Measurements from ENCODE around the gene DCUN1D4. TPM values are rescaled to one million over a fixed set of nuclear protein-coding genes. Genes with fewer than 3 reads are reported as not detected.
"Not testable (repeated sequence)": the region's sequence is repeated elsewhere in the genome, so short reads cannot be mapped to it uniquely, and the experiment has no call there.

DCUN1D4 gene
- total RNA-seq, 1 experiment from 2014 or later = 26.0 TPM

DNA sequence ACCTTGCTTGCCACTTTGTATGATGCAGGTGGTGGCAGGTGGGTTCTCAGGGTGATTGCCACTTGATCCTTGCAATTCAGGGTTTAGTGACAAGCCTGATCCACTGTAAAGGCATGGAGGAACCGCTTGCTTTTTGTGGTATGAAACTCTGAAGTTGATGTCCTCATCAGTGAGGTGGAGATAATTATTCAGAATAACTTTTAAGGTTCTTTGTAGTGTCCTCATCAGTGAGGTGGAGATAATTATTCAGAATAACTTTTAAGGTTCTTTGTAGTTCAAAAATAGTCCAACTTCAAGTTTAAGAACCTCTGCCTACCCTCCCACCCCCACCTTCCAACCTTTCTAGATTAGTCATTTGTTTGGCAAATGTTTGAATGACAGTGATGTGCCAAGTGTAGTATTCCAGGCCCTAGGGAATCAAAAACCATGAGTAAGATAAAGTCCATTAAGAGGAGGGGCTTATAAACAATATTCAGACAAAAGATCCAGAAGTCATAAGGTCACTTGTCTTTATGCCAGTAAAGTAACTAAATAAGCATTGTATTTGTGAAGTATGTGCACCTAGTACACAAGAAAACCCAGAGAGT is 51.2 kb downstream of the DCUN1D4 start:
- peak; percentile 59 for DNase-seq (ENCODE audit: low read depth)

DNA sequence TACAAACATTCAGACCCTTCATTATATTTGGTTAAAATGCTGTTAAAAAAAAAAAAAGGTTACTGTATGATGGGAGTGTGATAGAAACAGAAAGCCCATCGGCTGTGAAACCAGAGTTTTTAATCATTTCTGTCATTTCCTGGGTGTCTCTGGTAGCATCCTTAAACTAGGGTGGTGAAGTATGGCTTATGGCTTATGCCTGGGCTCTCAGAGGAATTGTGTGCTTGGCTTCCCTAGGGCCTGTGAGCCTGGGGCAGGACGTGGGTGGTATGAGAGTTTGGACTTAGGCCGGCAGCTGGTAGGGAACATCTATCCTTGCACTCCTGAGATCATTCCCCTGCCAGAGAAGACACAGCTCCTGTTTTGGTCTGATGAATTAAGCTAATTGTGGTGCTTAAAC is 52.2 kb downstream of the DCUN1D4 start:
- DNase-seq (ENCODE audit: low read depth) = no peak

DNA sequence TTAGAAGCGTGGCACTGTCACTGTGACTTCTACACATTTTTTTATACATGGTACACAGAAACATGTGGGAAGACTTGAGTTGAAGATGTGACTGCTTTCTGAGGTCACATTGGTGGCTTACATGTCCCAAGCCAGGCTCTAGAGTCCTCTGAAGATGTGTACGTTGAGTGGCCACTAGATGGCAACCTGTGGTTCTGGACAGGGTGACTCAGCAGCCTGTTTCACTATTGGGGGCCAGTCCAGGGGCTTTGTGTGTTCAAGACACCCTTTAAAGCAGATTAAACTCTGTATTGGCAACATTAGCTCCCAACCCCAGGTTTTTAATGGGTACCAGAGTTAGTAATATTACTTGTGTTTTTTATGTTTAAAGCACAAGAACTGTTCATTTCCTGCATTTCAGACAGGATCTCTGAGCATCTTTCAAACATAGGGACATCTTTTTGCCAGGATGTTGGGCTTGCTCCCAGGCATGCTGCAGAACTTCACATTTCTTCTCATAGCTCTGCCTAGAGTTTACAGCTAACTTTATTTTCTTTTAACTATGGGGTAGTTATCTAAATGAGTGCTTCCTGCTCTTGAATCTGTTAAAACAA is 53.0 kb downstream of the DCUN1D4 start:
- DNase-seq (ENCODE audit: low read depth) = peak; percentile 56

DNA sequence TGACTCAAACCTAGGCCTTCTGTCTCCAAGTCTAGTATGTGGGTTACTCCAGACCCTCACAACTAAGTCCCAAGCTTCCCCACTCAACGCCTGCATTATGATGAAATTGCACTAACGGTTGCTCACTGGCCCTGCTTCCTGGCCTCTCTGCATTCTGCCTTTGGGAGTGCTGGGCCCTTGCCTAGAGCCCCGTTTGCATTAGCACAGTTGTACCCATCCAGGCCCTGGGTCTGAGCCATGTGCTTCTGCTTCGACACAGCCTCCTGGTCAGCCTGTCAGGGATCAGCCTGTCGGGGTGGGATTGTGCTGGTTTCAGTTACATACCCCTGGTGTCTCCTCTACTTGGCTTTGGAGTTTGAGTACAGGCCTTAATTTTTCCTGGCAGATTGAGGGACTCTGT is 58.4 kb downstream of the DCUN1D4 start:
- no peak for DNase-seq (ENCODE audit: low read depth)

DNA sequence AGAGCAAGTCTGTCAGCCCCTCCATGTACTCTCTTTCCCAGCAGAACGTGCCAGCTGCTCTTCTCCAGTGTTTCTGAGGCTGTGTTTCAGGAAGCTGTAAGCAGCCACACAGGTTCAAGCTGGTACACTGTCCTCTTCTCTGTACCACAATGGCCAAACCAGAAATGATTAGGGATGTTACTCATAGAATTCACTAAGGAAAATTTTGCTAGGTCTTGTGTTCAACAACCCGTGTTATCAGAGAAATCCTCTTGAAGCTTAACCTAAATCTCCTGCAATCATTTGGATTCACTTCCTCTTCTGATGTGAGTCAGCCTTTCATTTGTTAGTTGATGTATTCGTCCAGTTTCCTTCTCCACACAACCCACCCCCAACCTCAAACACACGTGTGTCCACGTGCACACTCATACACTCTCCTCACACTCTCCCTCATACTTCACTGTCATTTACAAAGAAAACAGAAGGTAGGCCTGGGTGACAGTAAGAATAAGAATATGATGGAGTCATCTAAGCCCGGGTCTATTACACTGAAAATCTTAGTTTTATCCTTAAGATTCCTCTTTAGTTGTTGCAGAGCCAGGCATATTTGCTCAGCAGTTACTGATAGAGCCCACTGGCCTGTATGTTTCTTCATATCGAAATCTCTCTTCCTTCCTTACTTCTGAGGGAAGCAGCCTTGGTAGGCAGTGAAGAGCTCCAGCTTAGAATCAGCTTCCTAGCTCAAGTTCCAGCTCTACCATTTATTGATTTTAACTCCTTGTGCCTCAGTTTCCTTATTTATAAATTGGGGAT is 63.4 kb downstream of the DCUN1D4 start:
- no peak for DNase-seq (ENCODE audit: low read depth)

DNA sequence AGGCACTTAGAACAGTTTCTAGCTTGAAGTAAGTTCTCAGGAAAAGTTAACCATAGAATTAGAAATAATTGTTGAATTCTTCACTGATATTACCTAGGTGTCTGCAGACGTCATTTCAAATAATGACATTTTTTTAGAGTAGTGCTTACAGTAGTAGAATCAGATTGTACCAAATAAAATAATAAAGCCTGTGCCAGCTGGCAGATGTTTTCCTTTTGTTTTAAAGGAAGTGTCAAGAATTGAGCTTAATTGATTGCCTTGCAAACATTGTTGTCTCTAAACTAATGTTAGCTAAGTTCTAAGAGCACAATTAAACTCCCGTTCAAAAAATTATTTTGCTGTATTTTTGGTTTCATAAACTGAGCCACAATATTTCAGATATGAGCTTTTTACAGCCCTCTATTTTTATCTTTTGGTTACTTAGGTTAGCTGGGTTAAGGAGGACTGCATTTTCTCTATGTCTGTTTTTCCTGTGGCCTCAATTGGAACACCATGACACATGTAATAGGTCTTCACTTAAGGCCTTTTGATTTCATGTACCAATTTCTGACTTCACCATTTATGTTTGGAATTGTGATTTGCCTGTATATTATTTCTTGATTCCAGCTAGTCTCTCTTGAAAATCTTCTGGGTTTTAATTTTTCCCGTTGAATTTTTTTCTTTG is 64.2 kb downstream of the DCUN1D4 start:
- no peak for DNase-seq (ENCODE audit: low read depth)

DNA sequence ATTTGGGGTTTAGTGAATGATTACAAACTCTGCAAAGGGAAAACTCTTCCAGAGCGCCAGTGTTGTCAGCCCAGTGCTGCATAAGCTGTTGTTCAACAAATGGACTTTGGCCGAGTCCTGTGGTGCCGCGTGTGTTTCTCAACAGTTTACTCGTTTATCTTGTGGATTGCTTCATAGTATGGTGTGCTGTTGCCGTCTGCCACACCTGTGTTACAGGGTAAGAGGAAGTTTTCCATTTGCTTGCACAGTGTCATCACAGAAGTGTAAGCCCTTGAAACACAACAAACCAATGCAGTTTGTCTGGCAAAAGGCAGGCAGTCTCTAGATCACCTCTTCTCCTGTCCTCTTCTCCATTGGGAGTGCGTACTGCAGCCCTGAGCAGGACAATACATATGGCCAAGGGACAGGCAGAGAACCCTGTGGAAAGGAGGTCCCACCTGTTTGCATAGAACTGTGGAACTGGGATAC is 66.3 kb downstream of the DCUN1D4 start:
- no peak for DNase-seq (ENCODE audit: low read depth)

DNA sequence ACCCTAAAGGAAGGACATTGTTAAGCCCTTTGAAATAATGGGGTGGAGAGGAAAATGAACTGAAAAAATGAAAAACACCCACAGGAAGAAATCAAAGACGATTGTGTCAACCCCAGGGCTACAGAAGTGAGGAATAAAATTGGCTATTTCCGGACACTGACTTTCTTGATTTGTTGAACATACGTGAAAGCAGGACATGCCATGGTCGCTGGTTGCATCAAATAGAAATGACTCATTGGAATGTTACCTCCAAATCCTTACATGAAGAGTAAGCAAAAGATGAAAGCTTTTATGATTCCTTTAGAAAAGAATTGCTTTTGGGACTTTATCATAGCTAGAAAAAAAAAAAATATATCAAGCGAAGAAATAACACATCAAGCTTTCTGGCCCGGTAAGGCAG is 75.3 kb downstream of the DCUN1D4 start:
- DNase-seq (ENCODE audit: low read depth) = no peak

DNA sequence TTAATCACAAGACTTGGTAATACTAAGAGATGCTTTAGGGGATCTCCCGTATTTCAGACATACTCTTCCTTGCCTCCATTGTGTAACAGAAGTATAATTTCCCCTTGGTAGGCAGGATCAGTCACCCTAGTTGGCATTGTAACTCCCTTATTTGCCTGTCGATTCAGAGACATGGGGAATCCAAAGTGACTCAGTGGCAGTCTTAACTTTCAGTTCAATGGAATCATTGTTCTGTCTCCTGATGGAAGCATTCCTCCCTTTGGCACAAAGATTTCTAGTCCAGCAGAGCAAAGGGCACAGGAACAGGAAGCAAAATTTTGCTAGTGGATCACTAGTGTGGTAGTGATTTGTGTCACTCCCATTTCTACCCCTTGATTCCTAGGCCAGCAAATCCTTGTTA is 80.4 kb downstream of the DCUN1D4 start:
- no peak for DNase-seq (ENCODE audit: low read depth)

DNA sequence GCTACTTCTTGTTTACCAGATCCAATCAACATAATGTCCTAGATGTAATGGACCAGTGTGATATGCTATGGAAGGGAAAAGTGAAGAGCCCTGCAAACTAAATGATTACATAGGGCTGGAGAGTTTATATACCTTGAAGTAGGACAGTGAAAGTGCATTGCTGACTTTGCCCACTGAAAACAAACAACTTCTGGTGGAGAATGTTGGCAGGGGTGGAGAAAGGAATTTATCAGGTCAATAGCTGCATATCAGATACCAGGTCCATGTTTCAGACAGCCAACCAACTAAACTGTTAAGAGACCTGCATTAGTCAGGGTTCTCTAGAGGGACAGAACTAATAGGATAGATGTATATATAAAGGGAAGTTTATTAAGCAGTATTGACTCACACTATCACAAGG is 82.4 kb downstream of the DCUN1D4 start:
- no peak for DNase-seq (ENCODE audit: low read depth)

DNA sequence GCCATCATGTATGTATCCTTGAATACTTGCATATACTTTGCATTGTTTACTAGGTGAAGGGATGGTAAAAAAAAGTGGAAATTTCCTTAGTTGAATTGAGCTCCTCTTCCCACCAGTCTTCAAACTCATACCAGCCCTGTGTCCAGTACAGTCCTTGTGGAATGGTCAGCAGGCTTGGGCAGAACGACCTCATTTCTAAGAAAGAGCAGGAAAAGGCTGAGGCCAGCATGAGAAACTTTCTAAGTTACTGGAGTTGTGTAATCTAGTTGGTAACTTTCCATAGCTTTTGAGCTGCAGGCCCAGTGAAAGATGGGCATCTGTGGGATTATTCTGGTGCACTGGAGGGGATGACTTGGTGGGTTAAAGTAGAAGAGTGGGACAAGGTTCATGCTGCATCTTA is 87.6 kb downstream of the DCUN1D4 start:
- DNase-seq (ENCODE audit: low read depth) = no peak

DNA sequence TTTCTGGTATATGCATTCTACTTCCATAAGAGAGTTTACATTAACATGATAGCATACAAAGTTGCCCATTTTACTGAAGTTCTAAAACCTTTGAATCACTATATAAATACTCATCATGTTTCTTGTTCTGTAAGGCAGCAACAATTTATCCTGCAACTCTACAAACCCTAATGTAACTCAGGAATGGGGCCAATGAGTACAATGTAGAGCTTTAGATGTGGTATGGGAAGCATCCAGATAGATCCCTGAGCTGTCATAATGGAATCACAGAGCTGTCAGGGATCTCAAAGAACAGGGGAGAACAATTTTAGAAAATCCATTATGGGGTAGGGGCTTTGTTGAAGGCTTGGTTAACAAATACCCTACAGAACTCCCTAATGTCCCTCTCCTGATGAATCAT is 88.5 kb downstream of the DCUN1D4 start:
- DNase-seq (ENCODE audit: low read depth) = no peak

DNA sequence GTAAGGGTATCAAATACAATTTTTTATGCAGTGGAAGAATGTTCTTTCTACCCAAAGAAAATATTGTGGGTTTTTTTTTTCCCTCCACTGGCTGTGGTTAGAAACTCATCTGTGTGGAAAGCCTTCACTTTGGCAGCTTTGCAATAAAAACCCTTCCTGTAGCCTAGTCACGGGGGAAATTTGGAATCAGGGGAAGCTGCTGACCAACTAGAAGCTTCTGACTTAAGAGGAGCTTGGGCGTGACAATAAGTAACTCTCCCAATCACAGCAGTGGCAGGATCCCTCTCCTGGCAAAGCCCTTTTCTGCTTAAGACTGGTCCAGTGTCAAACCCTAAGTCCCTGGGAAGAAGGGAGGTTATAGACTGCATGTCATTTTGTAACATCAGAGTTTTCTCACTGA is 89.3 kb downstream of the DCUN1D4 start:
- DNase-seq (ENCODE audit: low read depth) = peak; percentile 68

DNA sequence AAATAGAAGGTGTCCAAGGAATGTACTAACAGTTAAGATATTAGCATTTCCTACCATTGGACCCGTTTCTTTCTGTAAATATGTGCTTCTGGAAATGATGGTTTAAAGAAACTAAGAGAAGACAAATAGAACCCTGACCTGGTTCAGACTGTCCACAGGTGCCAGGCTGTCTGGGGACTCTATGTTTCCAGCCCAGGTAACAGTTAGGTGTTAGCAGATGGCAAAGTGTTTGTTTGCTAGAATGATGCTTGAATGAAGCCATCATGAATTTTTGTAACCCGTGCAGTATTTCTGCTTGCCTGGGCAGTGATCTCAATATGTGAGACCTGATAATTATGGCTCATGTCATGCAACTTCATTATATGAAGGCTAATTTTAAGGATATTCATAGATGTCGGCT is 89.7 kb downstream of the DCUN1D4 start:
- no peak for DNase-seq (ENCODE audit: low read depth)

DNA sequence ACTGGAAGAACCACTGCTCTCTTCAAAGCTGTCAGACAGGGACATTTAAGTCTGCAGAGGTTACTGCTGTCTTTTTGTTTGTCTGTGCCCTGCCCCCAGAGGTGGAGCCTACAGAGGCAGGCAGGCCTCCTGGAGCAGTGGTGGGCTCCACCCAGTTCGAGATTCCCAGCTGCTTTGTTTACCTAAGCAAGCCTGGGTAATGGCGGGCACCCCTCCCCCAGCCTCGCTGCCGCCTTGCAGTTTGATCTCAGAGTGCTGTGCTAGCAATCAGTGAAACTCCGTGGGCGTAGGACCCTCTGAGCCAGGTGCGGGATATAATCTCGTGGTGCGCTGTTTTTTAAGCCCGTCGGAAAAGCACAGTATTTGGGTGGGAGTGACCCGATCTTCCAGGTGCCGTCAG is 97.5 kb downstream of the DCUN1D4 start:
- not testable (repeated sequence) for DNase-seq (ENCODE audit: low read depth)

DNA sequence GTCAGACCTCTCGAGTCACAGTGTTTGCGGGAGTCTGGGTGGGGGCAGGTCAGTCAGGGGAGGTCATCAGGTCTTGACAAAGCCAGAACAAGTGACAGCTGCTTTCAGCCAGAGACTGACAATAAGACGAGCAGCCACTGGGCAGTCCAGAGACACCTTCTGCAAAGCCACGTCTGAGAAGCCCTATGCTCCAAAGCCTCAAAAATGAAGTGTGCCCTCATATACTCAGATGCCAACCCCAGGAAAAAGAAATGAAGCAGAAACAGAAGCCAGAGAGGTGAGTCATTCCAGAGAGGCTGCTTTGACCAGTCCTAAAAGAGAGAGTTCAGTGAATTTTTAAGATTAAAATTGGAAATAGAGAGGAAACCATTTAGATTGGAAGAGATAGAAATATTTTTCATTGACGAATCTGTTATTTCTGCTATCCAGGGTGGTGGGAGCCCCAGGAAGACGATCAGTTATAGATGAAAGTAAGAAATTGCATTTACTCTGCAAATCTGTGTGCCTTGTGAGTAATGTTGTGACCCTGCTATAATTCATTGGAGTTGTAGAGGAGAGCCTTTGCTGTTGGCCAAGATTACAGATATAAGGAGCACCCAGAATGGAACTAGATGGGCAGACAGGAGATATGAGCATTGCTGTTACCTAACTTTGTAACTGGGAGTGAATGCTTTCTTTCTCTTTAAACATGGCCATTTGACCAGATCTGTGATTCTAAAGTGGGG is 99.3 kb downstream of the DCUN1D4 start:
- peak; percentile 72 for DNase-seq (ENCODE audit: low read depth)

DNA sequence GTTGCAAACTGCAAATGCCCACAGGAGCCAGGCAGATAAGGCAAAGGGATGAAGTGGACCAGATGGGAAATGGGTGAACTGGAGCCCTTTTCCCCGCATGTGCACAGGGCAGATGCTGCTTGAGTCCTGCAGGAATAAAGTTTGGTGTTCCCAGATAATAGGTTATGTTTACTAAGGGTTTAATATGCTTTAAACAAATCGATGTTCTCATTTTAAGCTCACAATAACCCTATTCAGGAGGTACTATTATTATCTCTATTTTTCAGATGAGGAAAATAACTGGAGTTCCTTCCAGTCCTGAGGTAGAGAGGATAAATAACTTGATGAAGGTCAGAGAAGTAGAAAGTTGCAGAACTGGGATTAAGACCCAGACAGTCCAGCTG is 99.9 kb downstream of the DCUN1D4 start:
- DNase-seq (ENCODE audit: low read depth) = no peak

DNA sequence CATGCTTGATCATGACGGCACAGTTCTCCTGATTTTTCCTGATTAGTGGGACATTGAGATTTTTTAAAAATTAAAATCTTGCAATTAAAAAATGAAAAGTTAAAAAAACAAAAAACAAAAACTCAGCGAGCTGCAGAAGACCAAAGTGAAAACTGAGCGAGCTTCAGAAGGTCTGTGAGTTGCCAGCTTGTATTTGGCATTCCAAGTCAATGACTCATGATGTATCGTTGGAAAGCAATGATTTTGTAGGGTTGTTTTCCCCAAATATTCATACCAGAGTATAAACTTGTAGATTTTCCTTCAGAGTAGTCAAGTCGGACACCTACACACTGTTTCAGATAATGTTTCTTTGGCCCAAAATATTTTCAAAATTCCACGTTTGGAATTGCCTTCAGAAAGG is 100.3 kb downstream of the DCUN1D4 start:
- DNase-seq (ENCODE audit: low read depth) = peak; percentile 72

DNA sequence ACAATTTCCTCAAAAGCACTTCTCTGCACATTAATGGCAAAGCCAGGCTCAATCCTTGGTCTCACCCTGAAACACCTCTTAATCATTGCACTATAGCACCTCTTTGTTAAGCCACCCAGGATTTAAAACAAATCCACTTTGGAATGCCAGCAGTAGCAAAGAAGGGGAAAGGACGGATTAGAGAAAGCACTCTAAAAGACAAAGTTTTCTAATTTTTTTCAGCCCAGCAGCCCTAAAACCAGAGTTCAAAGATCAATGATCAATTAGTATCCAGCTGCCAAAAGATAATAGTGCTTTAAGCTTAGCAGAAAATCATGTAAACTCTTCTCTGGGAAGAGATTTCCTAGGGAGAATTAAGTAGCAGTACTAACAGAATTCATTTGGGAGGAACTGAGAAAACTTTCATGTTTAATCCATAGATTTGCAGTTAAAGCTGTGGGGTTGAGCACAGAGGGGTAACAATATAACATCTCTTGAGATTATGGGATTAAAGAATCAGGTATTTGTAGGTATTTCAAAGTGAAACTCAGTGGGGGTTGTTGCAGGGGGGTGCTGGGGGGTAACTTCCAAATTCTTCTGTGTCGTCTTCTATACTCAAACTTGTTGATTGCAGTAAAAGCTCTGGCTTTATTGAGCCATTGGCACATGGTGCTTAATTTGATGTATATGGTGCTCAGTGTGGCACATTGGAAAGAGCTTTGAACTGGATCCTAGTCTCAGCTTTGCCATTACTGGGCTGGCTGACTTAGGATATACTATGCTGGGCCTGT is 115.4 kb downstream of the DCUN1D4 start:
- DNase-seq (ENCODE audit: low read depth) = no peak

DNA sequence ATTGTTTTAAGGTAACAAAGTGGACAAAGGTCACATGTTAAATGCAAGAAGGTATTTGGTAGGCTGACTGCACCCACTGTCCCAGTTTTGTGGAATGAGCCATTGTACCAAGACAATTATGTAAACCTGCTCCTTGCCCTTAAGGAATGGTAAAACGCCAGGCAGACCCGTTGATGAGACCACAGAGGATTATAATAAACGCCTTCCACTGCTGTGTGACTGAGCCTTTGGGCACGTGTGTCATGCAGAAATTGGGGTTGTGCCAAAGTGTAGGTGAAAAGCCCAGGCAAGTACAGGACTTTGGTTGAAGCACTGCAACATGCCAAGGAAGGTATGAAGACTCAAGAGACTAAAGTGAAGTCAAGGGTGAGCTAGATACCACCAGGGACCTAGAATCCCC is 117.5 kb downstream of the DCUN1D4 start:
- DNase-seq (ENCODE audit: low read depth) = peak; percentile 65

DNA sequence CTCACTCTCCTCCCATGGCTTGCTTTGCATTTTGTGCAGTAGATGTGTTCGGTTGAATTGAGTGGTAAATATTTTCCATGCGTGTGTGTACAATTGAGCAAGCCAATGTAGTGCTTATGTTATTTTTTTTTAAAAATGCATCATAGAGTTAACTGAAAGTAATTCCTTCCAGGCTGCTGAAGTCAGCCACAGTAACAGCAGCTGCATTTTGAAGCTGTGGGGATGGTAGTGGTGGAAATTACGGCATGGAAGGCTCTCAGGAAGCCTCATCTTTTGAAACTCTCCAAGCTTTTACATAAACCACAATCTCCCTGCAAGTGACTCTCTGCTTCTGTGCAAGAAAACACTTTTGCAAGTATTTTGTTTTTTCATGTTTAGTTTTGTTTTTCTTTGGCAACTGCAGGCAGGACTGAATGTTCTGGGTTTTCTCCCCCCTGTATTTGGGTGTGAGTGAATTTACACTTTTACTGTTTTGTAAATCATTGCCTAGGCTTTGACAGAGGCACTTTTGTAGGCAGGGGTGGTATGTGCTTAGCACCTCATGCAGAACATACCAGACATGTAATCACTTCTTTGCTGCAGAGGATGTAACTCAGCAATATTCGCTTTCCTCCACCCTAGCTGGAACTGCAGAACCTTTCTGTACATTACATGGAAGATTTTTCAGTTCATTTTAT is 121.0 kb downstream of the DCUN1D4 start:
- DNase-seq (ENCODE audit: low read depth) = no peak
